Measurements from ENCODE around the gene GALNT14.

Gene GALNT14

GRCh38 chr2:31081492-31081891, 56.7 kb downstream of the GALNT14 start:
- no peak overlapping the region for H3K4me3 ChIP-seq (replicated peaks; ENCODE audit: low read depth, low read length)
- TF ChIP-seq CTCF (IDR thresholded peaks at IDR 0.05; ENCODE audit: low read length, missing control alignments), result no peak
- DNase-seq (ENCODE audit: low read depth), result no peak

GRCh38 chr2:31080361-31080760, 57.9 kb downstream of the GALNT14 start:
- no peak for DNase-seq (ENCODE audit: low read depth)
- TF ChIP-seq CTCF (IDR thresholded peaks at IDR 0.05; ENCODE audit: low read length, missing control alignments), result no peak
- H3K4me3 ChIP-seq (replicated peaks; ENCODE audit: low read depth, low read length), result no peak overlapping the region

- TF ChIP-seq CTCF (IDR thresholded peaks at IDR 0.05; ENCODE audit: low read length, missing control alignments), result no peak
- DNase-seq (ENCODE audit: low read depth), result no peak
- no peak overlapping the region for H3K4me3 ChIP-seq (replicated peaks; ENCODE audit: low read depth, low read length)
Measured at GRCh38 chr2:31079665-31080064, 58.6 kb downstream of the GALNT14 start.

GRCh38 chr2:31078579-31079105, 59.6 kb downstream of the GALNT14 start:
- no peak for DNase-seq (ENCODE audit: low read depth)
- TF ChIP-seq CTCF (IDR thresholded peaks at IDR 0.05; ENCODE audit: low read length, missing control alignments), result no peak

GRCh38 chr2:31078011-31078410, 60.2 kb downstream of the GALNT14 start:
- TF ChIP-seq CTCF (IDR thresholded peaks at IDR 0.05; ENCODE audit: low read length, missing control alignments), result no peak
- H3K4me3 ChIP-seq (replicated peaks; ENCODE audit: low read depth, low read length), result no peak overlapping the region
- DNase-seq (ENCODE audit: low read depth), result no peak

More at GRCh38 chr2:31078579-31079105, 59.6 kb downstream of the GALNT14 start:
- no peak overlapping the region for H3K4me3 ChIP-seq (replicated peaks; ENCODE audit: low read depth, low read length)

GRCh38 chr2:31075941-31076590, 62.2 kb downstream of the GALNT14 start:
- no peak overlapping the region for H3K4me3 ChIP-seq (replicated peaks; ENCODE audit: low read depth, low read length)
- TF ChIP-seq CTCF (IDR thresholded peaks at IDR 0.05; ENCODE audit: low read length, missing control alignments), result no peak
- DNase-seq (ENCODE audit: low read depth), result no peak

- no peak for DNase-seq (ENCODE audit: low read depth)
- no peak for TF ChIP-seq CTCF (IDR thresholded peaks at IDR 0.05; ENCODE audit: low read length, missing control alignments)
- H3K4me3 ChIP-seq (replicated peaks; ENCODE audit: low read depth, low read length), result no peak overlapping the region
Measured at GRCh38 chr2:31075431-31075830, 62.8 kb downstream of the GALNT14 start.

Data from fibroblast of pulmonary artery (primary cell).